HepG2 (cell line): Measurements from ENCODE around the gene COMMD9. TPM values are rescaled to one million over a fixed set of nuclear protein-coding genes. Genes with fewer than 3 reads are reported as not detected.

Experiments
- CTCF ChIP-seq: sonication (generic); formaldehyde crosslinking; IDR thresholded peaks from 2 replicates; pipeline ENCODE4 v1.5.0; 2020; ENCODE audit warnings: mild to moderate bottlenecking, missing genetic modification reagents, moderate library complexity
- ELK4 ChIP-seq: sonication (generic); formaldehyde crosslinking; IDR thresholded peaks from 2 replicates; pipeline ENCODE4 v1.9.0; 2021; ENCODE audit warnings: missing genetic modification reagents, borderline replicate concordance
- GPN1 ChIP-seq: sonication (generic); formaldehyde crosslinking; IDR thresholded peaks from 2 replicates; pipeline ENCODE4 v1.5.1; 2020; ENCODE audit warnings: missing genetic modification reagents, borderline replicate concordance
- IRF1 ChIP-seq: sonication (generic); formaldehyde crosslinking; IDR thresholded peaks from 2 replicates; pipeline ENCODE4 v1.4.0; 2020; ENCODE audit warnings: low read depth, mild to moderate bottlenecking, missing genetic modification reagents
- ISL2 ChIP-seq: sonication (generic); formaldehyde crosslinking; IDR thresholded peaks from 2 replicates; pipeline ENCODE4 v1.5.0; 2020; ENCODE audit warnings: missing genetic modification reagents
- NFAT5 ChIP-seq: sonication (generic); formaldehyde crosslinking; IDR thresholded peaks from 2 replicates; pipeline ENCODE4 v1.4.0; 2020; ENCODE audit warnings: missing genetic modification reagents
- PITX1 ChIP-seq: sonication (generic); formaldehyde crosslinking; IDR thresholded peaks from 2 replicates; pipeline ENCODE4 v1.5.1; 2020; ENCODE audit warnings: mild to moderate bottlenecking, missing genetic modification reagents
- POLR2AphosphoS2 ChIP-seq: IDR thresholded peaks from 2 replicates; pipeline ENCODE4 v1.6.1; 2011; ENCODE audit warnings: low read depth, low read length, improper control_type of control experiment
- RELA ChIP-seq: sonication (generic); formaldehyde crosslinking; IDR thresholded peaks from 2 replicates; pipeline ENCODE4 v1.4.0; 2020; ENCODE audit warnings: missing genetic modification reagents
- REPIN1 ChIP-seq: sonication (generic); formaldehyde crosslinking; IDR thresholded peaks from 2 replicates; pipeline ENCODE4 v1.8.0; 2022; ENCODE audit warnings: missing genetic modification reagents, low read depth, mild to moderate bottlenecking, borderline replicate concordance
- SRF ChIP-seq: IDR thresholded peaks from 2 replicates; pipeline ENCODE4 v1.6.1; 2011; ENCODE audit warnings: mild to moderate bottlenecking, low read depth, low read length, moderate library complexity
- ZBTB34 ChIP-seq: sonication (generic); formaldehyde crosslinking; IDR thresholded peaks from 2 replicates; pipeline ENCODE4 v1.8.0; 2022; ENCODE audit warnings: mild to moderate bottlenecking, missing genetic modification reagents
- ZNF687 ChIP-seq: sonication (generic); formaldehyde crosslinking; IDR thresholded peaks from 2 replicates; pipeline ENCODE4 v1.5.1; 2020; ENCODE audit warnings: mild to moderate bottlenecking, missing genetic modification reagents, moderate library complexity
- polyA plus RNA-seq, 8 experiments: library from polyadenylated mRNA; depleted of rRNA in 3 of 8; stranded (reverse) in 7 of 8; unstranded in 1 of 8; fragments of >200 nt; fragmentation: Illumina TruSeq in 4 of 8; extraction: Trizol in 4 of 8; gene quantifications; 2 replicates each; pipeline versions ENCODE4 v1.2.1 to v1.2.3, GENCODE V29; 2011 to 2016; ENCODE audit warnings: low read depth in 4 of 8, missing spikeins in 1 of 8, mixed read lengths in 1 of 8; ENCODE audit not compliant: insufficient read depth in 1 of 8
- total RNA-seq, 5 experiments: library from RNA; depleted of rRNA; stranded (reverse); fragments of >200 nt; fragmentation: Illumina TruSeq; extraction: Trizol; gene quantifications; 2 replicates each; pipeline ENCODE4 v1.2.3, GENCODE V29; 2016; ENCODE audit warnings: low read depth in 1 of 5

Gene COMMD9
- total and polyA plus RNA-seq, 2 of the 13 experiments (the other 11 are each of a cell fraction or from before 2014, with no cell fraction given), result 47.3 to 76.7 TPM

- TF ChIP-seq ISL2 (CRISPR knock-in tag) (peak; percentile 68; the same call in 1 of the 2 replicates), GPN1 (CRISPR knock-in tag) (no peak), PITX1 (0 out of 2 replicates have a peak, but pooled peaks have one; percentile 21), REPIN1 (CRISPR knock-in tag) (peak; percentile 71; the same call in 1 of the 2 replicates), ELK4 (CRISPR knock-in tag) (no peak), POLR2AphosphoS2 (no peak), RELA (CRISPR knock-in tag) (no peak), IRF1 (no peak), CTCF (CRISPR knock-in tag) (no peak), SRF (no peak), ZNF687 (peak; percentile 77), NFAT5 (CRISPR knock-in tag) (no peak), ZBTB34 (no peak)
Observed at GRCh38 chr11:36289226-36289852, at the start of gene COMMD9 (continued).
